GM10248 (cell line): ENCODE measurements around the gene HNRNPAB.

Experiments
- CTCF ChIA-PET: fragments of 300-600 bp; sonication (Branson Sonifier 250); formaldehyde crosslinking; extraction: SDS; loops from one replicate; lab custom pipeline; 2021; ENCODE audit warnings: antibody characterized with exemption; lab: Yijun Ruan, JAX
- POLR2A ChIA-PET: fragments of 350-650 bp; sonication (Branson Sonifier 250); formaldehyde crosslinking; extraction: SDS; loops from one replicate; lab custom pipeline; 2020; ENCODE audit warnings: antibody characterized with exemption; lab: Yijun Ruan, JAX
- DNase-seq: peaks from one replicate; pipeline ENCODE4 v3.0.0; 2012; ENCODE audit errors: extremely low spot score
- TF ChIP-seq, protein P1 (sequence below): IDR thresholded peaks from 2 replicates; pipeline ENCODE4 v1.5.1; 2012; ENCODE audit warnings: mild to moderate bottlenecking, low read depth; ENCODE audit errors: extremely low read depth, missing control alignments, control extremely low read depth

The HNRNPAB gene

DNA sequence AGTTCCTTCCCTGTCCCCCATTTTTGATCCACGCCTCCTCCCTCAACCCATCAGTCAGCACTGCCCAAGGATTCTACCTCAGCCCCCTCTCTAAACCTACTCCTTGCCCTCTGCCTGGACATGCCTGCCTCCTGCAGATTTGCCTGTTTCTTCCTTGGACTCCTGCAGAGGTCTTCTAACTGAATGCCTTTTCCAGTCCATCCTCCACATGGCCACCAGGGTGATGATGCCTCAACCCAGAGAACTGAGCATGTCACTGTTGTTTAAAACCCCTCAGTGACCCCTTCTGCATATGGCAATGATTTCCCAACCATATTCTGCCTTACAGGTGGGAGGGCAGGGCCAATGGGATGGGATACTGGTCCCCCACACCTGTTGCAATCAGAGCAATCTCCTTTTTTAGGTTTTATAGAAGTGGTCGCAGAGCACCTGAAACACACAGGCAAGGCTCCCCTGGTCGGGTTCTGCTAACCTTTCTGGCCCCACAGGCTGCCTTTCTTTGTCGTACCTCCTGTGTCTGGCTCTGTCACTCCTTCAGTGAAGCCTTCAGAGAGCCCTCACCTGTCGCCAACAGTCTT, 19.0 kb downstream of the HNRNPAB start:
- POLR2A ChIA-PET: no interaction called here
- TF ChIP-seq, protein P1, sequence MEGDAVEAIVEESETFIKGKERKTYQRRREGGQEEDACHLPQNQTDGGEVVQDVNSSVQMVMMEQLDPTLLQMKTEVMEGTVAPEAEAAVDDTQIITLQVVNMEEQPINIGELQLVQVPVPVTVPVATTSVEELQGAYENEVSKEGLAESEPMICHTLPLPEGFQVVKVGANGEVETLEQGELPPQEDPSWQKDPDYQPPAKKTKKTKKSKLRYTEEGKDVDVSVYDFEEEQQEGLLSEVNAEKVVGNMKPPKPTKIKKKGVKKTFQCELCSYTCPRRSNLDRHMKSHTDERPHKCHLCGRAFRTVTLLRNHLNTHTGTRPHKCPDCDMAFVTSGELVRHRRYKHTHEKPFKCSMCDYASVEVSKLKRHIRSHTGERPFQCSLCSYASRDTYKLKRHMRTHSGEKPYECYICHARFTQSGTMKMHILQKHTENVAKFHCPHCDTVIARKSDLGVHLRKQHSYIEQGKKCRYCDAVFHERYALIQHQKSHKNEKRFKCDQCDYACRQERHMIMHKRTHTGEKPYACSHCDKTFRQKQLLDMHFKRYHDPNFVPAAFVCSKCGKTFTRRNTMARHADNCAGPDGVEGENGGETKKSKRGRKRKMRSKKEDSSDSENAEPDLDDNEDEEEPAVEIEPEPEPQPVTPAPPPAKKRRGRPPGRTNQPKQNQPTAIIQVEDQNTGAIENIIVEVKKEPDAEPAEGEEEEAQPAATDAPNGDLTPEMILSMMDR: no peak
- CTCF ChIA-PET: no interaction called here
- no peak for DNase-seq

DNA sequence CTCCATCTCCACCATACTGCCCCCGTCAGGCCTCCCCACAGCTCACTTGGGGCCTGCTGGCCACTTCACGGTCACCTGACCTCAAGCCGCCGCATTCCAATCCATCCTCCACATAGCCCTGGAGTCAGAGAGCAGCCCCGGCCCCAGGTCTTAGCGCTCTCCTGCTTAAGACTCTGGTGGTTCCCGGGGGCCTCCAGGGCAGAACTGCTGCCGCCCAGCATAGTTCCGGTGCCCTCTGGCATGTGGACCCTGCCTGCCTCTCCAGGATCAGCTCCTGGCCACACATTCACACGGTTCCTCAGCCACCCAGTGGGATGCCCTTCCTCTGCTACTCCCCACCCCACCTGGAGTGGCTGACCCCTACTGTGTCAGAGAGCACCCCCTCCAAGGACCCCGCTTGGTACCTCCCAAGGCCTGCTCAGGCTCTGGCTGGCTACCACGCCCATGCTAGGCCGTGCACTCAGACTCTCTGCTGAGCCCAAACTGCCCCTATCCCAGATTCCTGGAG, 19.5 kb downstream of the HNRNPAB start:
- TF ChIP-seq, protein P1: no peak
- POLR2A ChIA-PET: interaction anchor here (0.7 kb wide), 1 partner anchor 10 kb away, joined by 3 read pairs; no protein-coding TSS in a partner anchor
- CTCF ChIA-PET: interaction anchor here (1.1 kb wide), 1 partner anchor 11 kb away, joined by 6 read pairs; no protein-coding TSS in a partner anchor
- no peak for DNase-seq

DNA sequence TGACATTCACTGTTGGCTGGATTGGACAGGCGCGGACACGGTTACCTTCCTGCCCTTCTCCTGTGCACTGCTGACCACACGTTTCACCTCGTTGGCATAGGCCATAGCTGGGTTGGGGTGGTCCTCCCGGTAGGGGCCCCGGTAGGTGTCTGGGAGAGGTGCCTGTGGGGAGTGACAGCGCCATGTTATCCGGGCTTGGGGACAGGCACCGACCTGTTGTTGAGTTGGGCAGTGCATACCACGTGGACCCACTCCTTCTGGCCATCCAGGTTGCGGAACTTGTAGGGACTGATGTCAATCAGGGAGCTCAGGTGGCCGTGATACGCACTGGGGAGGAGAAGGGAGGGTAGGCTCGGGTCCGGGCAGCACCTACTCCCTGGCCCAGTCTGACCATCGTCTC, 20.1 kb downstream of the HNRNPAB start:
- POLR2A ChIA-PET: interaction anchor here (0.7 kb wide), 1 partner anchor 10 kb away, joined by 3 read pairs; no protein-coding TSS in a partner anchor
- TF ChIP-seq, protein P1: no peak
- CTCF ChIA-PET: interaction anchor here (1.1 kb wide), 1 partner anchor 11 kb away, joined by 6 read pairs; no protein-coding TSS in a partner anchor
- DNase-seq: no peak

DNA sequence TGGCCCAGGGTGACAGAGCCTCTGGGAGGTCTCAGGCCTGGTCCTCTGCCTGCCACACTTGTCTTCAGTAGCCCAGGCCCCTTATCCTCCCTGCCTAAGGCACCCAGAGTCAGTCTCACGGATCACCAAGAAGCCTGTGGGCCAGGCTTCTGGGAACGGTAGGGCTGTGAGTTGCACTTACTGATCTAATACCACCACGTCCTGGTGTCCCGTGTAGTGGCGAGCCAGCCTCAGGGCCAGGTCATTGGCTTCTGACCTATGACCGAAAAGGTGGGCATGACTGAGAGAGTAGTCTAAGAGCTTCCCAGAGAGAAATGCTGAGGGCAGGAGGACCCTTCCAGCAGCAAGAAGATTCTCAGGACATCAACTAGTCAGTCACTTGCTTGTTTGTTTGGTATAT, 20.8 kb downstream of the HNRNPAB start:
- CTCF ChIA-PET: interaction anchor here (1.1 to 1.7 kb wide), 2 partner anchors 10 kb away, joined by 5 to 6 read pairs; no protein-coding TSS in a partner anchor
- no peak for DNase-seq
- POLR2A ChIA-PET: no interaction called here
- TF ChIP-seq, protein P1: no peak

DNA sequence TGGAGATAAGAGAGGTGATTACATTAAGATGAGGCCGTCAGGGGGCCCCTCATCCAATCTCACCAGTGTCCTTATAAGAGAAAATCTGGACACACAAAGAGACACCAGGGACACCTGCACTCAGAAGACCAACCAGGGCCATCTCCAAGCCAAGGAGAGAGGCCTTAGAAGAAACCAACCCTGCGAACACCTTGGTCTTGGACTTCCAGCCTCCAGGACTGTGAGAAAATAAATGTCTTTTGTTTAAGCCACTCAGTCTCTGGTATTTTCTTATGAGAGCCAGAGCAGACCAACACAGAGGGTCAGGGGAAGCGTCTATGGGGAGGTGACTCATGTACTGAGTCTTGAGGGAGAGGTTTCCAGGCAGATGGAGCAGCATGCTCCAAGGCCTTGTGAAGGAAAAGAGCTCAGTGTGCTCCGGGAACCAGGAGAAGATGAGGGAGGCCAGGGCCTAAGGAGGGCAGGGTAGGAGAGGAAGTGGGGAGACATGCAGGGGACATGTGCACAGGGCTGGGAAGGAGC, 22.9 kb downstream of the HNRNPAB start:
- ChIA-PET CTCF (no interaction called here), POLR2A (interaction anchor here (1.5 kb wide), 1 partner anchor 20 kb away, joined by 3 read pairs; no protein-coding TSS in a partner anchor)
- DNase-seq: no peak
- TF ChIP-seq, protein P1: no peak

GRCh38 chr5:178227929-178228328, 23.6 kb downstream of the HNRNPAB start:
- DNase-seq: no peak
- TF ChIP-seq, protein P1: no peak
- CTCF ChIA-PET: interaction anchor here (0.6 to 0.8 kb wide), 2 partner anchors 11 to 16 kb away, joined by 3 read pairs; no protein-coding TSS in a partner anchor
- POLR2A ChIA-PET: interaction anchor here (1.5 kb wide), 1 partner anchor 21 kb away, joined by 3 read pairs; no protein-coding TSS in a partner anchor
